GM19023 (cell line): ENCODE measurements around the gene POMC.
A peak's percentile ranks its signal among the peaks of the same experiment; 100 is the strongest.
"Not testable (repeated sequence)": the region's sequence is repeated elsewhere in the genome, so short reads cannot be mapped to it uniquely, and the experiment has no call there.

Experiments
- ATAC-seq: cut with Tn5 transposase; IDR thresholded peaks from one replicate; pipeline ENCODE4 v1.9.1; 2021; ENCODE audit warnings: mild to moderate bottlenecking, moderate library complexity; ENCODE audit not compliant: unreplicated experiment

Gene POMC

DNA sequence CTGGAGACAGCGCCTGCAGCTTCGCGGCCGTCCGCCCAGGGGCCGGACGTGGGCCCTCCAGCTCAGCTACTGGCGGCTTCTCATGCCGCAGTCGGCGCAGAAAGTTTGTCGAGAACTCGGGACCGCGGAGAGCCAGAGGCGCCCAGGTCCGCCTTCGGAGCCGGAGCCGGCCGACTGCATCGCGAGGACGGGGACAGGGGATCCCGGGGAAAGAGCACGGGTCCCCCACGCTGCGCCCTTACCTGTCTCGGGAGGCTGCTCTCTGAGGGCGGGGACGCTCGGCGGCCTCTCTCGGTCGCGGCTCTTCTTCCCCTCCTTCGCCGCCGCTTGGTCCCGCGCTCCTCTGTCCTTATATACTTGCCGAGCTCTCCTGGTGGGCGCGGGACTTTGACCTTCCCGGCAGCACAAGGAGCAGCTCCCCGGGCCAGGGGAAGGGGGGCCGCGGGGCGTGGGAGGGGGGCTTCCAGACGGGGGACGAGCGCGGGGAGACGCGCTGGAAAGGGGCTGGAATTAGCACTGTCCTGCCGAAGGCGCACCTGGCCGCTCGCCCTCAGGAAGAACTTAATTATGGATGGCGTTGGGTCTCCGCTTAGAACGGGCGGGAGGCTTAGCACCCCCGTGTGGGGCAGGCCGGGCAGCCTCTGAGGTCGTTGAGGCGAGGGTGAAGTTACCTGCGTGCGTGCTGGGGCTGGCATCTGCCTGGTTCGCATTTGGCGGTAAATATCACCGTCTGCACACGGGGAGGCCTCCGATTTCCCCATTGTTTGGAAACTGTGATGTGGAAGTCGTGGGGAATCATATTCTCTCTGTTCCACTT, at the start of gene POMC:
Gene POMC, minus strand, starts transcription at position 325 of the 817 bp plus-strand sequence. CDS start 3,808 bp downstream, outside the sequence.
- ATAC-seq = no peak

DNA sequence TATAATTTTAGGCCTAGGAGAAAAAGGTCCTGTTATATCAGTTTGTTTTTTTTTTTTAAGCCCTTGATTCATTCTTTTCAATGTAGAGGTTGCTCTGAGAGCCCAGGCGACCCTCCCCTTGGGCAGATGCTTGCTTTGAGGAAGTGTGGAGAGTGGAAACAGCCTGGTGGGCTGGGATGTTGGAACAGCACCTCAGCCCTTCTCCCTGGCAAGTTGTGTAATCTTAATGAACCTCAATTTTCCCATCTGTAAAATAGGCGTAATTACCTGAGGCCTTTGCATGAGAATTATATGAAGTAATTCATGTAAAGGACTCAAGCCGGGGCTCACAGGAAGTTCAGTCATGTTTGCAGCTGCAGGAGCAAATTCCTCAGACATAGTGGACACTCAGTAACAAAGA, 49.7 kb upstream of the POMC start:
- ATAC-seq = no peak

DNA sequence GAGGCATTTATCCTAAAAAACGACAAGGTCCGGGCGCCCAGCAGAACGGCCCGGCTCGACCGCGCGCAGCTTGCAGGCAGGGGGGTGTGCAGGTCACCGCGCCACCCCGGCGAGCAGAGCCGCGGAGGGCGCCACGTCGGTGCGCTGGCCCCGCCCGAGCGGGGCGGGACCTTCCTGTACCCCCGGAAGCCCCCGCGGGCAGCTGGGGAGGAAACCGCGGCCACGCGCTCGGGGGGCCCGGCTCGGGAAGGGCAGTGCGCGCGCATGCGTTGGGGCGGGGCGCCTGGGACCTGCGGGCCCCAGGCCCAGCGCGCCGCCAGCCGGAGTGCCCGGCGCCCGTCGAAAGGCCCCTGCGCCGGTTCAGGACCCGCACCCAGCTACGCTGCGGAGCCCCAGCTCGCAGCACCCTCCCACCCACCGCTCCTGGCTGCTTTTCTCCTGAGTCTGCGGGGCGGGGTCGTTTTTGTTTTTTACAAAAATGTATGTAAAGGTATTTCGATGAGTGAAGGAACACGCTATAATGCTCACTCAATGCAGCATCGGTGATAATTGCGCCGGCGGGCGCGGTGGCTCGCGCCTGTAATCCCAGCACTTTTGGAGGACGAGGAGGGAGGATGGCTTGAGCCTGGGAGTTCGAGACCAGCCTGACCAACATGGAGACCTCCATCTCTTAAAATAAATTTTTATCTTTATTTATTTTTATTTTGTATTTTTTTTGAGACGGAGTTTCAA, 47.7 kb upstream of the POMC start:
- no peak for ATAC-seq

DNA sequence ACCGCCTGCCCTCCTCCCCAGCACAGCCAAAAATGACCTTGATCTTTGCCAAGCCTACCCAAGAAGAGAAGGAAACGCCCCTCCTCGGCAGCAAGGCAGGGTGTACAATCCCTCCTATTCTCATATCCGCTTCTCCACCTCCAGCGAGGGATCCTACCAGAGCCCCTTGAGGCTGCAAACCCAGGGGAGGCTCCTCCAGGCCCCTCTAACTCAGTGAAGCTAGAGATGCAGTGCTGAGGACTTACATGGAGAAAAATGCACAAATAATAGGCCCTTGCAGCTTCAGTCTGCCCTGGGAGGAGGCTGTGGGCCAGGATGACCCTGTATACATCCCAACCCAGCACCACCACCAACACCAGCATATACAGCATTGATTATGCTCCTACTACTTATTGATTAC, 46.9 kb upstream of the POMC start:
- no peak for ATAC-seq

DNA sequence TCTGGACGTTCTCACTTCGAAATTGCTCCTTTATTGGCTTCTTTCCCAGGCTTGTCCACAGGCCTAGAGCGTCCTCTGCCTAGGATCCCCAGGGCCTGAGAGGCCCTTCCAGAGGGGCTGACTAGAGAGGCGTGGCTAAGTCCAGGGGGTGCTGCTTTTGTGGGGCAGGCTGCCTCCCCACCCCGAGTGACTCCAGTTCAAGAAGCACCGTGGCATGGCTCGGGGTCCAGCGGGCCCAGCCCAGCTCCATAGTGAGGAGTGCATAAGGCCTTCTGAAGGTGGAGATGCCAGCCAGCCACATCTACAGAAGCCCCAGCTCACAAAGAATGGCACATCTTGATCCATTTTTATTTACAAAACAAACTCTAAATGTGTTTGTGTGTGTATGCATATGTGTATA, 44.8 kb upstream of the POMC start:
- ATAC-seq = no peak

DNA sequence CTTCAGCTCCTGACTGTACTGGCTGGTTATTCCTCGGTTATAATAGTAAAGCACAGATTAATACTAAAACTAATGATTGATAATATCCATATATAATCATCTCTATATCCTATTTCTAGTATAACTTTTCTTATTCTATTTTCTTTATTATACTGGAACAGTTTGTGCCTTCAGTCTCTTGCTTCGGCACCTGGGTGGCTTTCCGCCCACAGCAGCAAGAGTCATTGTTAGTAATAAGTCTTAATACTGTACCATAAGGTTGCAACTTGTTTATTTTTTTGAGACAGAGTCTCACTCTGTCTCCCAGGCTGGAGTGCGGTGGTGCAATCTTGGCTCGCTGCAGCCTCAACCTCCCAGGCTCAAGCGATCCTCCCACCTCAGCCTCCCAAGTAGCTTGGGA, 42.5 kb upstream of the POMC start:
- not testable (repeated sequence) for ATAC-seq

DNA sequence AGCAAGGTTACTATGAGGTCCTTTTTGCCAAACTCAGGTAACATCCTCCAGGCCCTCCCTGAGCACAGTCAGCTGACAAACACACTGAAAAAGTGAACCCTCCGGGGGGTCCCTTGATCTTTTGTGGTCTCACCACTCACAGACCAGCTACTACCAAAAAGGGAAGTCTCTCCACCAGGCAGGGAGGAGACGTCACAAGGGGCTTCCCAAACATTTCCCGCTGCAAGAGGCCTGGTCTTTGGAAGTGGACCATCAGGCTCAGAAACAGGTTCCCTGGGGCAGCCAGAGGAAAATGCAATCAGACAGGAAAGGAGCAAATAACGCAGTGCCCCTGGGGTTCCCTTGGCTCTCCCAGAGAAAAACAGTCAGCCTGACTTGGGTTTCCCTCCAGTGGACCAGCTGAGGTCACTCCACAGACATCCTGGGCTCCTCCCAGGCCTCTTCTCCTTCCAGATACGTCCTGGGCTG, 38.7 kb upstream of the POMC start:
- ATAC-seq = no peak

DNA sequence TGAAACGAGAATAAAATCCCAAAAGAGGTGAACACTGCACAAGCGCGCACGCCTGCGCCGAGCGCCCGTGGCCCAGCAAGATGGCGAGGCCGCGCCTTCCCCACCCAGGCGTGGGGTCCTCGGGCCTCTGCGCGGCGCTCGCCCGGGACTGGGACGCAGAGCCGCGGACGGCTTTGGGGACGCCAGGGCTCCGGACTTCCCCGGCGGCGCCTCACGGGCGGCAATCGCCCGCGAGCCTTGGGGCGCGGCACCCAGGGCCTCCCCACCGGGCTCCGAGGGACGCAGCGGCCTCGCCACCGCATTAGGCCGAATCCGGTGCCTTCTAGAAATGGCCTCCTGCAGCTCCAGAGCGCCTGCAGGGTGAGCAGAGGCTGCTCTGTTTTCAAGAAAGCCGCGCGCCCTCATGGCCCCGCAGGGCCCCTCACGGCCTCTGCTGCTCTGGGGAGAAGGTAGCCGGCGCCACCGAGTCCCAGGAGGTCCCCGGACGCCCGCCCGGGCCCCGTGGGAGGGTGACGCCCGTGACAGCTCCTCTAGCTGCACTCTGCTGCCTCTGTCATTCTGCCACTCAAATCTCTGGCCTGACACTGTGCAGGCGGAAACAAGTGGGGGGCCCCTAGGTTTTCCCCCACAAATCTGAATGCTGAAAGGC, 35.9 kb upstream of the POMC start:
- ATAC-seq = peak; percentile 59

DNA sequence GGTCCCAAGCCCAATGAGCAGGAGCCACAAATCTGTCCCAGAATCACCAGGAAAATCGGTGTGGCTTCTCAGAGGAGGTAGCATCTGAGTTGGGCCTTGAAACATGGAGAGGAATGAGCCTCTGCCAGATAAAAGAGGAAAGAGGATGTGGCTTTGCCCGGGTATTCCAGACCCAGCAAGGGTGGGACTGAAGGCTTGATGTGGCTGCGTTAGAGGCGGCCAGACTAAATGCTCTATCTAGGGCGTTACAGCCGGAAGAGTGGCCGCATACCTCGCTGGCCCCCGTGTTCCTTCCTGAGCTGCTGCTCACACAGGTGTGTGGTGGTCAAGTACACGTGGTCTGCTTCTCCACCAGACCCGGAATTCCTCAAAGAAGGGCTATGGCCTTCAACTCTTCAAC, 33.9 kb upstream of the POMC start:
- no peak for ATAC-seq

DNA sequence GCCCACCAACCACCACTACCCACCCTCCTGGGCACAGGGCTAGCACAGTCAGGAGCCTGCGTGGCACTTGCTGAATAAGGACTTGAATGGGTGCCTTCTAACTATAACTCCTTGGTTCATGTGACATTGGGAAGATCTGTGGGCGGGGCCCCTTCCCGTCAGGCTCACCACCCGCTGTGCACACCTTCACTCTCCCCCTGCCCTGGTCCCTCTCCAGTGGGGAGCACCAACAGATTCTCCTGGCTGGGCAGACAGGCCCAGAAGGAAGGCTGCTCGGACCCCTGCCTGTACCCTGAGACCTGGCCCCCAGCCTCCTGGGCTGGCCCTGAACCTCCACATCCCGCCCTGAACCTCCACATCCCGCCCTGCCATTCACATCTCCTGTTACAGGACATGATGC, 33.4 kb upstream of the POMC start:
- no peak for ATAC-seq

DNA sequence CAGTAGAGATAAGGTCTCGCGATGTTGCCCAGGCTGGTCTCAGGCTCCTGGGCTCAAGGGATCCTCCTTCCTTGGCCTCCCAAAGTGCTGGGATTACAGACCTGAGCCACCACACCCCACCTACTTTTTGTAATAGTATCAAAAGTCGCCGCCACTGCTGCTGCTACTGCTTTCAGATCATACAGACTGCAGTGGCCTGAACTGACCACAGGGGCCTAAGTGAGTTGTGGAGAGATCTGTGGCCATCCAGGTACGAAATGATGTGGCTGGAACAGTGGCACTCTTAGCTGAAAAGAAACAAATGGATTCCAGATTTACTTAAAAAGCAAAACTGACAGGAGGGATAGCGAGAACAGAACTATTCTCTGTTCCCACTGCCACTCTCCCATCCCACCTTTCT, 32.9 kb upstream of the POMC start:
- ATAC-seq = no peak

DNA sequence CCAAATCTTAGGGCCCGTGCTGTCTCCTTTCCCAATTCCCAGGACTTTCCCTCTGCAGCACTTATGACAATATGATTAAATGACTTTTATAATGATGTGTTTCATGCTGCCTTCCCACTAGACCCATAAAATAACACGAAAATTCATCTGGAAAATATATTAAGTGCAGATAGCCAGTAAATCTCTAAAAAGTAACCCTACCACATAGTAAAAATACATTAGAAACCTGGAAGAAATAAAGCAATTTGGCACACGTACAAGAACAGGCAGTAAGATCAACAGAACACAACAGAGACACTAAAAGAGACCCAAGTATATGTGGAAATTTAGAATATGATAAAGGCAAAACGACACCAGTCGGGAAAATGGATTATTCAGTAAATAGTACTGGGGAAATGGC, 30.2 kb upstream of the POMC start:
- no peak for ATAC-seq

DNA sequence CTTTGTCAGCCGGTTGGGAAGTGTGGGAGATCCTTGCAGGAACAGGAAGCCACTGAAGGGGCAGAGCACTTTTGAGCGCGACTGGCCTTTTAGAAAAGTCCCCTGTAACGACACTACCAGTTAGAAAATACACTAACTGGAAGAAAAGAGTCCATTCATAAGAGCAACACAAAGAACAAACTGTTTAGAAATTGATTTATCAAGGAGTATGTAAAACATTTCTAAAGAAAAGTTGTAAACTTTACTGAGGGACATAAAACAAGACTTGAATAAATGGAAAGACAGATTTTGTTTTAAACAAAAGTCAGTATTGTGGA, 29.8 kb upstream of the POMC start:
- no peak for ATAC-seq

DNA sequence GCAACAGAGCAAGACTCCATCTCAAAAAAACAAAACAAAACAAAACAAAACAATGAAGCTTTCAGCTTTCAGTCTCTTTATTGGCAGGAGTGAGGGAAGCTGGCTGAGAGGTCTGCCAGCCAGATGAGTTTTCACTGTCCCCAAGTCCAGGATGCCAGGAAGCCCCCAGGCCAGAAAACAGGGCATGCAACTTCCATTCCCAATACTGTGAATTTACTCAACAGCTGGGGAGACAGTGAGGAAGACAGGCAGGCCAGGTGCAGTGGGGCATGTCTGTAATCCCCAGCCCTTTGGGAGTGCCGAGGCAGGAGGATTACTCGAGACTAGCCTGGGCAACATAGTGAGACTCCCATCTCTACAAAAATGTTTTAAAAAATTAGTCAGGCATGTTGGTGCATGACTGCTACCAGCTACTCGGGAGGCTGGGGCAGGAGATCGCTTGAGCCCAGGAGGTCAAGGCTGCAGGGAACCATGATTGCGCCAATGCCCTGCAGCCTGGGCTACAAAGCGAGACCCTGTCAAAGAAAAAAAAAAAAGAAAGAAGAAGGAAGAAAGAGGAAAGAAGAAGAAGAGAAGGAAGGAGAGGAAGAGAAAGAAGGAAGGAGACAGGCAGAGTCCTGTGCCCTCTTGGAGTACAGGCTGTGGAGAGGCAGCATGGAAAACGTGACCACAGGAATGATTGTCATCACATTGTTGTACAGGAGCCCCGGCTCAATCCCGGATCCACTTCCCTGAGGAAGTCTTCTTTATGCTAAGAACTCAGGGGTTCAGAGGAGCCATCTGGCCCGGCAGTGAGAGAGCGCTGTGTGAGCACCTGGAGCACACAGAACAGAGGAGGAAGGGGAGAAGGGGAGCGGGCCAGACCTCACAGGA, 29.2 kb upstream of the POMC start:
- ATAC-seq = no peak

DNA sequence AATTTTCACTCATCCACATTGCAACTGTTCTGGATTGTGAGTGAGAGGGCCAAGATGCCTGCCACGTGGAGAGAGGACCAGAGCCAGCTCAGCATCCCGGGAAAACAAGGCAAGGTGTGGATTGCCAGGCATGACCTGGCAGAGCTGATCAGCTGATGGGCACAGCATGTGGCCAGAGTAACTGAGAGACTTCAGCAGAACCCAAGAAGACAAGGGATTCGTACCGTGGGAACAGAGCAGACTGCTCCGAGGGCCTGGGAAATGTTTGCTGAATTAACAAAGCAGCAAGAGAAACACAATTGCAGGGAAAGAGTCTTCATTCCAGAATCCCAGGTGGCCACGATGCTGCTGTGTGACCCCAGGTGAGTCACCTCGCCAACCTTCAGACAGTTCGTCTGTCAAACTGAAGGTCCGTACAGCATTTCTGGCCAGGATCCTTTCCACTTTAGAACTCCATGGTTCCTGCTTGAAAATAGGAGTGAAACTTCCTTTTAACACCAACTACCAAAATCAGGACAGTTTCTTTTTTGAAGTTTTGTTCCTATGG, 26.3 kb upstream of the POMC start:
- no peak for ATAC-seq

DNA sequence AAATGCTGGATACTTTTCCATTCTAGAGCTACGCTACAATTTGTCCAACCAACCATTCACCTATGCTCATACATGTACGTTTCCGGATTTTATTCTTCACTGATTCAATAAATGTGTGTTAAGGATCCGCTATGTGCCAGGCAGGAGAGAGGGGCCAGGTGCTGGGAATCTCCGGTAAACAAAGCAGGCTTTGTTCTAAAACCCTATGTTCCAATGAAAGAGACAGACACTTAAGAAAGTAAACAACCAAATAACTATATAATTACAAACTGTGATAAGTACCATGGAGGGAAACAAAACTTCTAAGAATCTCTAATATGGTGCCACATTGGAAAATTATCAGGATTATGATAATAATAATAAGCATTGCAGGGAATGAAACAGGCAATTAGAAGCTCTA, 22.2 kb upstream of the POMC start:
- ATAC-seq = no peak

DNA sequence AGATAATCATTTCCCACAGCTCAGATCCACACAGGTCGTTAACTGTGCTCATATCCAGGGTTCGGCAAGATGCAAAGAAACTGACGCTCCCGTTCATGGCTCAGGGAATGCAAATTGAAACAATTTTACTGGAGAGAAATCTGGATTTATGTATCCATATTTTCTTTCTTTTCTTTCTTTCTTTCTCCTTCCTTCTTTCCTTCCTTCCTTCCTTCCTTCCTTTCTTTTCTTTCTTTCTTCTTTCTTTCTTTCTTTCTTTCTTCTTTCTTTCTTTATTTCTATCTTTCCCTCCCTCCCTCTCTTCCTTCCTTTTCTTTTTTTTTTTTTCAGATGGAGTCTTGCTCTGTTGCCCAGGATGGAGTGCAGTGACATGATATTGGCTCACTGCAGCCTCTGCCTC, 20.0 kb upstream of the POMC start:
- no peak for ATAC-seq

DNA sequence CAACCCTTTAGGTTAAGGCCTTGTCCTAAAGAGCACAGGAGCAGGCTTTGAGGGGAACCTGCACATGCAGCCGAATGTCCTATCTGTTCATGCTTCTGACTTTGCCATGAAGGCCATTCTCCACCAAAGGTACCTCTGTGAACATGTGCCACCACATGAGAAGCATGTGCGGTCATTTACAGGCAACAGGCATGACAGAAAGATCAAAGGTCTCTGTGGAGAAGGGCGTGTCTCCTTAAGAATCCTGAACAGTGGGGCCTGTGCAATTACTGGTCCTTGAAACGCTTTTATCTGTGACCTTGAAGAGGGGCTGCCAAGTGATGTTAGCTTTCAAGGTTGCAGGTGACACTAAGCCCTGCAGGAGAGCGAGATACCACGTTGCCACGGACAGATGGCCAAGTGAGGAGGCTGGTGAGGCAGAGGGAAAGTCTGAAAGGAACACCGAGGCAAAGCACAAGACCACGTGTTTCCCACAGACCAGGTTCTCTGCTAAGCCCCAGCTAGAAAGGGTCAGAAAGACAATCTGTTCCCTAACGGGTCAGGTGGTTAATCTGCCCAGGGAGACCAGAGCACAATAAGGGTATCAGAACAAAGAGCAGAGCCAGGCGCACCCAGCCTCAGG, 19.5 kb upstream of the POMC start:
- no peak for ATAC-seq

DNA sequence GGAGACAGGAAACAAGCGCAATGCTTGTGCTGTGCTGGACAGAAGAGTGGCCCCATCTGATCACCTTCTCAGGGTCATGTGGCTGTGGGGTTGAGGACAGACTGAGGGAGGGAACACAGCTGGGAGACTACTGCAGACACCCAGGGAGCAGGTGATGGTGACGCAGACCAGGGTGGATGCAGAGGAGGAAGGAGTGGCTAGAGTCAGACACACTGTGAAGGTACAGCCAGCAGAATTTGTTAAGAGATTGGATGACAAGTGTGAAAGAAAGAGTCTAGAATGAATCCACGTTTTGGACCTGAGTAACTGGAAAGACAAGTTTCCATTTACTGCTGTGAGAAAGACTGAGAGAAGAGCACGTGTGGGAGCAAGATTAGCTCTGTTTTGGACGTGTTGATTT, 15.9 kb upstream of the POMC start:
- ATAC-seq = no peak

DNA sequence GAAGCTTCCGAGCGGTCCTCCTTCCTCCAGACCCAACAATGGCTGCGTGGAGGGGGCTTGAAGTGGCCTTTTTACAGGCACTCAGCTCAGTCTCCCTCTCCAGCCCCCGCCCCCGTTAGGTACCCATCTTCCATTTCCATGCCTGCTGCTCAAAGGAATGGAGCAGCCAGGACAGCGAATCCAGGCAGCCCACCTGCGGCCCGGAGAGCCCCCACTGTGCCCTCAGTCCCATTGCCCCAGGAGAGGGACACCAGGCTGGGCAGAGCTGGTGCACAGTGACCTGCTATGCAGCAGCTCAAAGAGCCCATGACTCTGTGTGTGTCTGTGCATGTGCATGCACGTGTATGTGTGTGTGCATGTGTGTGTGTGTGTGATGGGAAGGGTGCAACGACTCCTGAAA, 10.6 kb upstream of the POMC start:
- no peak for ATAC-seq
